K562 (cell line): ENCODE measurements around the gene LAMB3. TPM values are rescaled to one million over a fixed set of nuclear protein-coding genes. Genes with fewer than 3 reads are reported as not detected.
A peak's percentile ranks its signal among the peaks of the same experiment; 100 is the strongest.

Source experiments
- ATAC-seq: fragments of 200-7000 bp; cut with Tn5 transposase; 3 replicates; pipeline ENCODE4 v1.9.1; 2020; ENCODE audit warnings: moderate library complexity
- BruUV-seq: library from RNA; stranded (reverse); fragments of 400-500 nt; replicated peaks from 2 replicates; lab custom pipeline; 2021; lab: Mats Ljungman, UMichigan
- CTCF ChIA-PET: fragments of 300-600 bp; formaldehyde crosslinking; extraction: SDS; loops from one replicate; lab custom pipeline; 2021; ENCODE audit warnings: low intra/inter-chr PET ratio; lab: Yijun Ruan, JAX
- POLR2A ChIA-PET: fragments of 300-600, 350-650 bp; sonication (Branson Sonifier 250); formaldehyde crosslinking; extraction: SDS; loops from one replicate; lab custom pipeline; 2021; ENCODE audit warnings: antibody characterized with exemption, inconsistent platforms; lab: Yijun Ruan, JAX
- DNase-seq, 4 experiments: peaks; one replicate each; pipeline versions ENCODE4 v3.0.0 to v3.0.0-alpha.2; 2011 to 2018; ENCODE audit warnings: low spot score in 3 of 4, mixed read lengths in 3 of 4; ENCODE audit errors: extremely low read depth in 1 of 4
- FAIRE-seq: peaks from 2 replicates; lab custom pipeline; 2011; peaks lifted over from hg19 to GRCh38; lab: Jason Lieb, UNC
- H2AFZ ChIP-seq: 2 replicates; pipeline ENCODE4 v1.6.0; 2011; ENCODE audit warnings: low read depth, low read length, control low read depth, inconsistent platforms
- H3K27ac ChIP-seq: fragments of 200-600 bp; 3 replicates; pipeline ENCODE4 v1.8.0; 2011; ENCODE audit warnings: low read depth, mild to moderate bottlenecking, control low read depth, inconsistent platforms, low read length, moderate library complexity, mixed read lengths; ENCODE audit errors: extremely low read depth
- H3K27me3 ChIP-seq, 2 experiments: fragments of 300-600 bp in 1 of 2; 2 replicates in 1 of 2; 3 replicates in 1 of 2; pipeline versions ENCODE4 v1.6.0 to v1.8.0; 2011; ENCODE audit warnings: inconsistent platforms in 2 of 2, low read length in 2 of 2, mild to moderate bottlenecking in 1 of 2, mixed read lengths in 1 of 2, moderate library complexity in 1 of 2; ENCODE audit not compliant: control insufficient read depth in 2 of 2, insufficient read depth in 2 of 2
- H3K36me3 ChIP-seq: fragments of 300-600 bp; 3 replicates; pipeline ENCODE4 v1.8.0; 2011; ENCODE audit warnings: mild to moderate bottlenecking, low read length, inconsistent platforms; ENCODE audit not compliant: control insufficient read depth, insufficient read depth
- H3K4me1 ChIP-seq, 2 experiments: fragments of 200-600 bp in 1 of 2; replicated peaks in 1 of 2; 2 replicates in 1 of 2; 3 replicates in 1 of 2; pipeline versions ENCODE4 v1.5.1 to v1.8.0; 2011; ENCODE audit warnings: inconsistent platforms in 2 of 2, low read length in 2 of 2, mild to moderate bottlenecking in 1 of 2, mixed read lengths in 1 of 2, moderate library complexity in 1 of 2; ENCODE audit not compliant: control insufficient read depth in 2 of 2, insufficient read depth in 2 of 2
- H3K4me2 ChIP-seq: 2 replicates; pipeline ENCODE4 v1.6.1; 2011; ENCODE audit warnings: low read length, control low read depth, inconsistent platforms, mixed read lengths; ENCODE audit not compliant: insufficient read depth
- H3K4me3 ChIP-seq: fragments of 200-600 bp; sonication (generic), shearing (Covaris generic); 2 replicates; pipeline ENCODE4 v1.5.1; 2016; ENCODE audit warnings: control low read depth, inconsistent platforms
- H3K79me2 ChIP-seq: fragments of 200-600 bp; 3 replicates; pipeline ENCODE4 v1.8.0; 2011; ENCODE audit warnings: low read length, inconsistent platforms; ENCODE audit not compliant: control insufficient read depth, insufficient read depth
- H3K9ac ChIP-seq, 2 experiments: 2 replicates each; pipeline versions ENCODE4 v1.6.0 to v1.6.1; 2011; ENCODE audit warnings: low read depth in 2 of 2, low read length in 2 of 2, control low read depth in 1 of 2, inconsistent platforms in 1 of 2, mild to moderate bottlenecking in 1 of 2, mixed read lengths in 1 of 2; ENCODE audit not compliant: insufficient read depth in 1 of 2
- H3K9me1 ChIP-seq: one replicate; pipeline ENCODE4 v1.6.0; 2011; ENCODE audit warnings: inconsistent platforms, mild to moderate bottlenecking, low read length, moderate library complexity; ENCODE audit not compliant: control insufficient read depth, insufficient read depth
- H3K9me3 ChIP-seq: replicated peaks from 2 replicates; pipeline ENCODE4 v1.5.1; 2011; ENCODE audit warnings: low read depth, low read length, inconsistent platforms; ENCODE audit not compliant: control insufficient read depth, insufficient read depth
- H4K20me1 ChIP-seq: replicated peaks from 2 replicates; pipeline ENCODE4 v1.6.1; 2011; ENCODE audit warnings: low read length, inconsistent platforms, mixed read lengths; ENCODE audit not compliant: control insufficient read depth, insufficient read depth
- ADNP ChIP-seq: fragments of 200-800 bp; sonication (Bioruptor generic); IDR thresholded peaks from 2 replicates; pipeline ENCODE4 v1.6.1; 2016; ENCODE audit warnings: missing genetic modification characterization, missing compliant biosample characterization
- BHLHE40 ChIP-seq: IDR thresholded peaks from 2 replicates; pipeline ENCODE4 v1.6.1; 2011; ENCODE audit warnings: low read length, improper control_type of control experiment
- CEBPB ChIP-seq: fragments of 450-650 bp; IDR thresholded peaks from 2 replicates; pipeline ENCODE4 v1.6.1; 2016; ENCODE audit warnings: missing genetic modification characterization, missing compliant biosample characterization
- ETV6 ChIP-seq, 3 experiments: fragments of 150-350 bp in 1 of 3; sonication (generic) in 1 of 3; formaldehyde crosslinking in 1 of 3; IDR thresholded peaks; 2 replicates each; pipeline versions ENCODE4 v1.6.1 to v1.8.0; 2014 to 2022; ENCODE audit warnings: borderline replicate concordance in 2 of 3, low read depth in 2 of 3, antibody characterized with exemption in 1 of 3, low read length in 1 of 3, mild to moderate bottlenecking in 1 of 3, missing genetic modification reagents in 1 of 3
- EWSR1 ChIP-seq: fragments of 450-650 bp; IDR thresholded peaks from 2 replicates; pipeline ENCODE4 v1.6.1; 2018; ENCODE audit warnings: borderline replicate concordance, mild to moderate bottlenecking, low read depth, moderate library complexity; ENCODE audit not compliant: partially characterized antibody
- HMG20A ChIP-seq: fragments of 450-650 bp; formaldehyde crosslinking; conservative IDR thresholded peaks from 2 replicates; pipeline ENCODE4 v1.4.0; 2020; ENCODE audit warnings: mild to moderate bottlenecking, mixed read lengths
- HNRNPUL1 ChIP-seq: fragments of 200-400 bp; formaldehyde crosslinking; IDR thresholded peaks from 2 replicates; pipeline ENCODE4 v1.6.1; 2017; ENCODE audit warnings: low read length
- NELFE ChIP-seq: IDR thresholded peaks from 2 replicates; pipeline ENCODE4 v1.6.1; 2011; ENCODE audit warnings: mild to moderate bottlenecking; ENCODE audit not compliant: insufficient read depth, insufficient read length
- NFXL1 ChIP-seq: fragments of 450-650 bp; formaldehyde crosslinking; IDR thresholded peaks from 2 replicates; pipeline ENCODE4 v1.4.0; 2021; ENCODE audit warnings: mild to moderate bottlenecking
- NFYB ChIP-seq: IDR thresholded peaks from 2 replicates; pipeline ENCODE4 v1.6.1; 2011; ENCODE audit warnings: mild to moderate bottlenecking, moderate library complexity; ENCODE audit not compliant: insufficient read length; ENCODE audit errors: extremely low read depth
- PRDM10 ChIP-seq: fragments of 450-650 bp; IDR thresholded peaks from 2 replicates; pipeline ENCODE4 v1.6.1; 2018; ENCODE audit not compliant: partially characterized antibody
- RBM17 ChIP-seq: fragments of 200-400 bp; formaldehyde crosslinking; IDR thresholded peaks from 2 replicates; pipeline ENCODE4 v1.6.1; 2017; ENCODE audit warnings: low read depth, mild to moderate bottlenecking, low read length, borderline replicate concordance
- RCOR1 ChIP-seq, 2 experiments: IDR thresholded peaks; 2 replicates each; pipeline ENCODE4 v1.6.1; 2012; ENCODE audit warnings: low read depth in 2 of 2, low read length in 2 of 2, borderline replicate concordance in 1 of 2, improper control_type of control experiment in 1 of 2
- SAFB ChIP-seq: fragments of 200-400 bp; formaldehyde crosslinking; IDR thresholded peaks from 2 replicates; pipeline ENCODE4 v1.6.1; 2017; ENCODE audit warnings: low read depth, low read length, borderline replicate concordance
- XRCC5 ChIP-seq: fragments of 200-400 bp; formaldehyde crosslinking; IDR thresholded peaks from 2 replicates; pipeline ENCODE4 v1.6.1; 2017; ENCODE audit warnings: low read depth, mild to moderate bottlenecking, low read length
- ZBED1 ChIP-seq: IDR thresholded peaks from 2 replicates; pipeline ENCODE4 v1.6.1; 2014
- in situ Hi-C: fragments of 300-500 bp; cut with MboI; formaldehyde crosslinking; loops from 4 replicates; pipeline ENCODE4 v1.15.0; 2018; ENCODE audit warnings: inconsistent platforms, mixed read lengths
- intact Hi-C: fragments of 100-400 bp; cut with micrococcal nuclease; formaldehyde crosslinking; loops from 2 replicates; pipeline ENCODE4 v1.14.2; 2022
- polyA plus RNA-seq, 8 experiments: library from polyadenylated mRNA; depleted of rRNA in 4 of 8; stranded (reverse) in 5 of 8; unstranded in 3 of 8; fragments of >200 nt; fragmentation: Nextera tagmentation in 2 of 8; fragmentation: Illumina TruSeq in 1 of 8; extraction: Ambion mirVana in 2 of 8; extraction: Trizol in 1 of 8; gene quantifications; 2 replicates each; pipeline versions ENCODE4 v1.2.1 to v1.2.3, GENCODE V29; 2011 to 2014; ENCODE audit warnings: inconsistent platforms in 1 of 8, missing spikeins in 1 of 8
- total RNA-seq, 7 experiments: library from RNA; depleted of rRNA in 6 of 7; stranded (reverse); fragments of >200 nt in 6 of 7; fragmentation: Illumina TruSeq in 2 of 7; extraction: Trizol in 2 of 7; gene quantifications; 2 replicates each; pipeline versions ENCODE4 v1.2.1 to v1.2.3, GENCODE V29; 2011 to 2021; ENCODE audit warnings: low replicate concordance in 1 of 7
- TF ChIP-seq, protein P1 (sequence below): sonication (generic); formaldehyde crosslinking; IDR thresholded peaks from 2 replicates; pipeline ENCODE4 v1.8.0; 2022; ENCODE audit warnings: missing genetic modification reagents, mild to moderate bottlenecking, borderline replicate concordance
- TF ChIP-seq, protein P2 (sequence below): IDR thresholded peaks from 3 replicates; pipeline ENCODE4 v1.6.1; 2011; ENCODE audit warnings: borderline replicate concordance, mild to moderate bottlenecking; ENCODE audit not compliant: insufficient read length, insufficient read depth

LAMB3 gene
- total and polyA plus RNA-seq, 9 of the 15 experiments (the other 6 are each of a cell fraction or from before 2014, with no cell fraction given): 0.08 to 1.3 (median 0.91) TPM

GRCh38 chr1:209648346-209648745 is 3.9 kb downstream of the LAMB3 start:
- Histone ChIP-seq H3K79me2 (no peaks in the 10 kb centered on the region), H3K27ac (peak overlapping the region; percentile 24; the same call in 2 of the 3 replicates), H3K9ac (no peak overlapping the region; a peak in 1 of 4 replicates), H3K36me3 (no peaks in the 10 kb centered on the region), H3K4me2 (no peak overlapping the region), H3K9me3 (no peaks in the 10 kb centered on the region), H3K9me1 (no peaks in the 10 kb centered on the region), H3K4me1 (peaks cover 59 to 92% of the 10 kb centered on the region in 2 experiments), H3K27me3 (no peaks in the 10 kb centered on the region), H4K20me1 (no peaks in the 10 kb centered on the region), H2AFZ (peak overlapping the region; percentile 24; the same call in 1 of the 2 replicates), H3K4me3 (no peak overlapping the region)
- ChIA-PET CTCF (no interaction called here), POLR2A (interaction anchor here (0.8 to 1.8 kb wide), 4 partner anchors 10 to 27 kb away, joined by 3 to 6 read pairs (median 5); partner anchors contain the start of gene G0S2)
- no TSS peak for BruUV-seq
- TF ChIP-seq EWSR1 (no peak), NFXL1 (CRISPR knock-in tag) (no peak), NELFE (no peak), RCOR1 (IDR thresholded peaks at IDR 0.05; ENCODE audit: borderline replicate concordance in 1 of 2, low read depth in 2 of 2, low read length in 2 of 2) (no peak), NFYB (no peak), HNRNPUL1 (no peak), XRCC5 (no peak), SAFB (no peak), ADNP (tag) (no peak), HMG20A (CRISPR knock-in tag) (no peak), BHLHE40 (no peak), ZBED1 (no peak), PRDM10 (no peak), CEBPB (tag) (no peak), ETV6 (IDR thresholded peaks at IDR 0.05; ENCODE audit: borderline replicate concordance in 1 of 2, low read depth in 2 of 2, low read length in 1 of 2) (no peak), ETV6 (CRISPR knock-in tag; IDR thresholded peaks at IDR 0.05; ENCODE audit: borderline replicate concordance) (no peak), RBM17 (no peak)
- TF ChIP-seq, protein P1, sequence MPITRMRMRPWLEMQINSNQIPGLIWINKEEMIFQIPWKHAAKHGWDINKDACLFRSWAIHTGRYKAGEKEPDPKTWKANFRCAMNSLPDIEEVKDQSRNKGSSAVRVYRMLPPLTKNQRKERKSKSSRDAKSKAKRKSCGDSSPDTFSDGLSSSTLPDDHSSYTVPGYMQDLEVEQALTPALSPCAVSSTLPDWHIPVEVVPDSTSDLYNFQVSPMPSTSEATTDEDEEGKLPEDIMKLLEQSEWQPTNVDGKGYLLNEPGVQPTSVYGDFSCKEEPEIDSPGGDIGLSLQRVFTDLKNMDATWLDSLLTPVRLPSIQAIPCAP: no peak
- TF ChIP-seq, protein P2, sequence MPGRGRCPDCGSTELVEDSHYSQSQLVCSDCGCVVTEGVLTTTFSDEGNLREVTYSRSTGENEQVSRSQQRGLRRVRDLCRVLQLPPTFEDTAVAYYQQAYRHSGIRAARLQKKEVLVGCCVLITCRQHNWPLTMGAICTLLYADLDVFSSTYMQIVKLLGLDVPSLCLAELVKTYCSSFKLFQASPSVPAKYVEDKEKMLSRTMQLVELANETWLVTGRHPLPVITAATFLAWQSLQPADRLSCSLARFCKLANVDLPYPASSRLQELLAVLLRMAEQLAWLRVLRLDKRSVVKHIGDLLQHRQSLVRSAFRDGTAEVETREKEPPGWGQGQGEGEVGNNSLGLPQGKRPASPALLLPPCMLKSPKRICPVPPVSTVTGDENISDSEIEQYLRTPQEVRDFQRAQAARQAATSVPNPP: no peak
- in situ Hi-C loops: no loop called here
- DNase-seq: no peak
- ATAC-seq: no peak
- FAIRE-seq: no peak
- intact Hi-C loops: no loop called here
